Chondrocyte (in vitro differentiated cells): ENCODE measurements around the gene MAN2C1. TPM values are rescaled to one million over a fixed set of nuclear protein-coding genes. Genes with fewer than 3 reads are reported as not detected.
"Not testable (repeated sequence)": the region's sequence is repeated elsewhere in the genome, so short reads cannot be mapped to it uniquely, and the experiment has no call there.

Experiments used
- DNase-seq: peaks from one replicate; pipeline ENCODE4 v3.0.0; 2021; ENCODE audit warnings: mixed read lengths, low spot score
- H3K27ac Mint-ChIP-seq: one replicate; pipeline ENCODE4 v1.8.0; 2021; ENCODE audit warnings: mild to moderate bottlenecking, moderate library complexity, mixed read lengths; ENCODE audit not compliant: unreplicated experiment
- H3K27me3 Mint-ChIP-seq: 2 replicates; pipeline ENCODE4 v1.8.0; 2021; ENCODE audit warnings: low read depth, mixed read lengths
- H3K36me3 Mint-ChIP-seq: 2 replicates; pipeline ENCODE4 v1.8.0; 2021; ENCODE audit warnings: low read depth, mixed read lengths
- H3K4me1 Mint-ChIP-seq: 2 replicates; pipeline ENCODE4 v1.8.0; 2021; ENCODE audit warnings: low read depth, mild to moderate bottlenecking, mixed read lengths
- H3K4me3 Mint-ChIP-seq: one replicate; pipeline ENCODE4 v1.8.0; 2021; ENCODE audit warnings: mild to moderate bottlenecking, moderate library complexity, mixed read lengths; ENCODE audit not compliant: unreplicated experiment
- H3K9me3 Mint-ChIP-seq: 2 replicates; pipeline ENCODE4 v1.8.0; 2021; ENCODE audit warnings: low read depth, mixed read lengths
- total RNA-seq: library from RNA; stranded (reverse); gene quantifications from 3 replicates; pipeline ENCODE4 v1.2.1, GENCODE V29; 2021
- TF ChIP-seq, protein P1 (sequence below): fragments of 200-600 bp; sonication (generic); IDR thresholded peaks from 2 replicates; pipeline ENCODE4 v1.5.0; 2021; ENCODE audit warnings: antibody characterized with exemption, mild to moderate bottlenecking, moderate library complexity

The MAN2C1 gene
- total RNA-seq, 1 donor from 2014 or later, result 109 TPM

DNA sequence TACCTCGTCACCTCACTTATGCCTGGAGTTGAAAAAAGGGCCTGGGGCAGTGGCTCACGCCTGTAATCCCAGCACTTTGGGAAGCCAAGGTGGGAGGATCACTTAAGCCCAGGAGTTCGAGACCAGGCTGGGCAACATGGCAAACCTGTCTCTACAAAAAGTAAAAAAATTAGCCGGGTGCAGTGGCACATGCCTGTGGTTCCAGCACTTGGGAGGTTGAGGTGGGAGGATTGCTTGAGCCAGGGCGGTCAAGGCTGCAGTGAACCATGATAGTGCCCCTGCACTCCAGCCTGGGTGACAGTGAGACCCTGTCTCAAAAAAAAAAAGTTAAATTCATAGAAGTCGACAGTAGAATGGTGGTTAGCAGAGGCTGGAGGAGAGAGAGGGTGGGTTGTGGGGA is 26.2 kb downstream of the MAN2C1 start:
- Mint-ChIP-seq H3K27me3 (no peaks in the 10 kb centered on the region), H3K4me1 (peaks cover 10% of the 10 kb centered on the region), H3K4me3 (no peak overlapping the region), H3K27ac (no peak overlapping the region), H3K36me3 (peaks cover 5% of the 10 kb centered on the region), H3K9me3 (no peaks in the 10 kb centered on the region)
- TF ChIP-seq, protein P1, sequence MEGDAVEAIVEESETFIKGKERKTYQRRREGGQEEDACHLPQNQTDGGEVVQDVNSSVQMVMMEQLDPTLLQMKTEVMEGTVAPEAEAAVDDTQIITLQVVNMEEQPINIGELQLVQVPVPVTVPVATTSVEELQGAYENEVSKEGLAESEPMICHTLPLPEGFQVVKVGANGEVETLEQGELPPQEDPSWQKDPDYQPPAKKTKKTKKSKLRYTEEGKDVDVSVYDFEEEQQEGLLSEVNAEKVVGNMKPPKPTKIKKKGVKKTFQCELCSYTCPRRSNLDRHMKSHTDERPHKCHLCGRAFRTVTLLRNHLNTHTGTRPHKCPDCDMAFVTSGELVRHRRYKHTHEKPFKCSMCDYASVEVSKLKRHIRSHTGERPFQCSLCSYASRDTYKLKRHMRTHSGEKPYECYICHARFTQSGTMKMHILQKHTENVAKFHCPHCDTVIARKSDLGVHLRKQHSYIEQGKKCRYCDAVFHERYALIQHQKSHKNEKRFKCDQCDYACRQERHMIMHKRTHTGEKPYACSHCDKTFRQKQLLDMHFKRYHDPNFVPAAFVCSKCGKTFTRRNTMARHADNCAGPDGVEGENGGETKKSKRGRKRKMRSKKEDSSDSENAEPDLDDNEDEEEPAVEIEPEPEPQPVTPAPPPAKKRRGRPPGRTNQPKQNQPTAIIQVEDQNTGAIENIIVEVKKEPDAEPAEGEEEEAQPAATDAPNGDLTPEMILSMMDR, result no peak
- no peak for DNase-seq

DNA sequence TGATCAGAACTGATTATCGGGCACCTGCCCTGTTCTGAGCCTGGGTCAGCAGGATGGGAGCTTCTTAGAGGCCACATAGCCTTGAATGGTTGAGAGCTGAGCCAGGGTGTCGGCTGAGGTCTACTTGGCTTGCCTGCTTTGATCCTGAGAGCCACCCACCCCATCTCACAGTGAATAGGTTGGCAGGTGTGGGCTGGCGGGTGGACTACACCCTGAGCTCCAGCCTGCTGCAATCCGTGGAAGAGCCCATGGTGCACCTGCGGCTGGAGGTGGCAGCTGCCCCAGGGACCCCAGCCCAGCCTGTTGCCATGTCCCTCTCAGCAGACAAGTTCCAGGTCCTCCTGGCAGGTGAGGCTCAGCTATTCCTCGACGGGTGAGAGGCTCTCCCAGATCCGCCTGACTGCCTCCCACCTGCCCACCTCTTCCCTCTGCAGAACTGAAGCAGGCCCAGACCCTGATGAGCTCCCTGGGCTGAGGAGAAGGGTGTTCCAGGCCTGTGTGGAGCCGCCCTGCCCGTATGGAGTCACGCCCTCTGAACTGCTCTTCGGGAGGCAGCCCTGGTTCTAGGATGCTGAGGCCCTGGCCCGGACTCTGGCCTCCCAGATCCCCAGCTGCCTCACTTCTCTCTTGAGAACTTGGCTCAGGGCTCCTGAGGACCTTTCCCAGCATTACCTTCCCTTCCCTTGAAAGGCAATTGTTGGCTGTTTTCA is 28.7 kb downstream of the MAN2C1 start:
- no peaks in the 10 kb centered on the region for H3K27me3 Mint-ChIP-seq

DNA sequence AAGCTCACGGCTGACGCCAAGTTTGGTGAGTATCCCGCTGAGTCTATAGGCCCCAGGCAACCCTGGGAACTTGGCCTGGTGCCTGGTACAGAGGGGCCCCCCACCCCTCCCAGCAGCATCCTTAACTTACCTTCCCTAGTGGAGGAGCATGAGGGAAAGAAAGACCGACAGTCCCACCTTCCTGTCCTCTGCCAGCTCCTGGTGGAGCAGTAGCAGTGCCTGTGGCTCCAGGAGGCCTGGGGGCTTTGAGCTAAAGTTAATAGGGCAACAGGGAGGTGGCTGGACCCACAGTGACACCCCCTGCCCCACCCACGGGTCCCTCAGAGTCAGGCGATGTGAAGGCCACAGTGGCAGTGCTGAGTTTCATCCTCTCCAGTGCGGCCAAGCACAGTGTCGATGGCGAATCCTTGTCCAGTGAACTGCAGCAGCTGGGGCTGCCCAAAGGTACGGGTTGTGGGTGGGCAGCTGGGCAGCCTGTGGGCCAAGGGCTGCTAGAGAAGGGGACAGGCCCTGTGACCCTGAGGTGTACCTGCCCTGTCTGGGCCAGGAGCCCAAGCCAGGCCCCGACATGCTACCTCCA is 29.7 kb downstream of the MAN2C1 start:
- TF ChIP-seq, protein P1, result no peak
- no peaks in the 10 kb centered on the region for H3K27me3 Mint-ChIP-seq
- no peak for DNase-seq

More for the DNA sequence above, 28.7 kb downstream of the MAN2C1 start:
- TF ChIP-seq, protein P1, result no peak
- DNase-seq, result no peak
- no peaks in the 10 kb centered on the region for H3K9me3 Mint-ChIP-seq
- H3K36me3 Mint-ChIP-seq, result peaks cover 5% of the 10 kb centered on the region
- H3K4me1 Mint-ChIP-seq, result peaks cover 24% of the 10 kb centered on the region
- H3K4me3 Mint-ChIP-seq, result no peak overlapping the region
- H3K27ac Mint-ChIP-seq, result no peak overlapping the region

DNA sequence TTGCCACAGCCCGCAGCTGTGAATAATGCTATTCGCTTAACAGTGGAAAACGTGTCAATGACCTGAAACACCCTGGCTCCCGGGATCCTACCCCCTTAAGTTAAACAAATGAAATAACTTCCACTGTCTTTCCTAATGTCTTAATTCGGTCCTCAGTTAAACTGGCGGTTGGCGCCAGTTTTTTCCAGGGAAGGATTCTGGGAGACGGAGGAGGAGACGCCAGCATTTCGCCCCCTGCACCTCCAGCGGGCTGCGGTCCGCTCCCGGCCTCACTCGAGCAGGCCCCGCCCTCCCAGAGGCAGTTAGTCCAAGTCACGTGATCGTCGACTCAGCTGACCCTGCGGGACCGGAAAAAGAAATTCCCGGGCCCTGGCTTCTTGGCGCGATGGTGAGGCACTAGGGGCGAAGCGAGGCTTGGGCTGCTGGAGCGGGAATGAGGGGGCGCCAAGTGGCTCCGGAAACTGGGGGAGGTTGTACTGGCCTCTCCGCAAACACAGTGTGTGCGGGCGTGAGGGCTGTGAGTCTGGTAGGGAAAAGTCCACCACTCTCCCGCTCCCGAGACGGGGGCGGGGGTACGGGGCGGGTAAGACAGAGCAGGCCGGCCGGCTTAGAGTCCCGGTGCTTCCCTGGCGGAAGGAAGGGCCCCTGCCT is 32.6 kb downstream of the MAN2C1 start, which contains the start of gene COMMD4:
Gene COMMD4 (plus strand): TSS at position 359 of the 651 bp plus-strand sequence. CDS start 27 bp downstream, at position 386.
- H3K36me3 Mint-ChIP-seq, result peaks cover 4% of the 10 kb centered on the region
- peak within 1 kb of the TSS; percentile 97 for H3K27ac Mint-ChIP-seq
- no peaks in the 10 kb centered on the region for H3K27me3 Mint-ChIP-seq
- no peaks in the 10 kb centered on the region for H3K9me3 Mint-ChIP-seq
- H3K4me1 Mint-ChIP-seq, result peaks cover 24% of the 10 kb centered on the region
- TF ChIP-seq, protein P1, result no peak
- H3K4me3 Mint-ChIP-seq, result peak within 1 kb of the TSS; percentile 99
- no peak for DNase-seq

More for the DNA sequence above, 29.7 kb downstream of the MAN2C1 start:
- Mint-ChIP-seq H3K36me3 (peaks cover 5% of the 10 kb centered on the region), H3K27ac (no peak overlapping the region), H3K9me3 (no peaks in the 10 kb centered on the region), H3K4me3 (no peak overlapping the region), H3K4me1 (peaks cover 24% of the 10 kb centered on the region)

DNA sequence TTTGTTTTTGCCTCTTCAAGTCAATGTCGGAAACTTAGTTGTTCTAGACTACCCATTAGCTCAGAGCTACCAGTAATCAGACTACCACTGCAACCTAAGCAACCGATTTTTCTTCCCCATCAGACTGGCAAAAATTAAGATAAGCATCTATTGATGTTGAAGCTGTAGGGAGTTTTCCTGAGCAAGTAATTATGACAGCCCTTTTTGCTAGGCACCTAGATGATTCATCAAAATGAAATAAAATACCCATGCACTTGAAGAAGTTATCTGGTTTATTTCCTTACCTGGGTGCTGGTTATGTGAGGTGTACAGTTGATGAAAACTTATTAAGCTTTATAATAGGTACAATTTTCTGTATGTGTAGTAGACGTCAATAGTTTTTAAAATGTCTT is 33.1 kb downstream of the MAN2C1 start:
- no peaks in the 10 kb centered on the region for H3K9me3 Mint-ChIP-seq
- peak overlapping the region; percentile 99 for H3K4me3 Mint-ChIP-seq
- H3K4me1 Mint-ChIP-seq, result peaks cover 24% of the 10 kb centered on the region
- no peak for DNase-seq
- peaks cover 4% of the 10 kb centered on the region for H3K36me3 Mint-ChIP-seq
- peak overlapping the region; percentile 97 for H3K27ac Mint-ChIP-seq
- TF ChIP-seq, protein P1, result no peak
- no peaks in the 10 kb centered on the region for H3K27me3 Mint-ChIP-seq

DNA sequence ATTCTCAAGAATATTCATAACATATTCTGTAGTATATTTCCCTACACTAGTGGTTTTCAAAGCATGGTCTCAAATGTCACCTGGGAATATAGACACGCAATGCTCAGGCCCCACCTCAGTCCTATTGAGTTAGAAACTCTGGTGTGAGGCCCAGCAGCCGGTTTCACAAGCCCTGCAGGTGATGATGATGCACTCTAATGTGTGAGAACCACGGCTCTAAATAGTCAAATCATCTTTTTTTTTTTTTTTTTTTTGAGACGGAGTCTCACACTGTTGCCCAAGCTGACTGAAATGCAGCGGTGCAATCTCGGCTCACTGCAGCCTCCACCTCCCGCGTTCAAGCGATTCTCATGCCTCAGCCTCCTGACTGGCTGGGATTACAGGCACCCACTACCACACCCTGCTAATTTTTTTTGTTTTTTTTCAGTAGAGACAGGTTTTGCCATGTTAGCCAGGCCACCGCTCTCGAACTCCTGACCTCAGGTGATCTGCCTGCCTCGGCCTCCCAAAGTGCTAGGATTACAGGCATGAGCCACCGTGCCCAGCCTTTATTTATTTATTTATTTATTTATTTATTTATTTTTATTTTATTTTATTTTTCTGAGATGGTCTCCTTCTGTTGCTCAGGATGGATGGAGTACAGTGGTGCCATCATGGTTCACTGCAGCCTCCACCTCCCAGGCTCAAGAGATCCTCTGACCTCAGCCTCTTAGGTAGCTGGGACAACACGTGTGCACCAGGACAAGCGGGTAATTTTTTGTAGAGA is 34.6 kb downstream of the MAN2C1 start:
- peak; percentile 2 for DNase-seq
- peaks cover 24% of the 10 kb centered on the region for H3K4me1 Mint-ChIP-seq
- not testable (repeated sequence) for H3K27me3 Mint-ChIP-seq, H3K36me3 Mint-ChIP-seq, H3K9me3 Mint-ChIP-seq, H3K27ac Mint-ChIP-seq, H3K4me3 Mint-ChIP-seq

DNA sequence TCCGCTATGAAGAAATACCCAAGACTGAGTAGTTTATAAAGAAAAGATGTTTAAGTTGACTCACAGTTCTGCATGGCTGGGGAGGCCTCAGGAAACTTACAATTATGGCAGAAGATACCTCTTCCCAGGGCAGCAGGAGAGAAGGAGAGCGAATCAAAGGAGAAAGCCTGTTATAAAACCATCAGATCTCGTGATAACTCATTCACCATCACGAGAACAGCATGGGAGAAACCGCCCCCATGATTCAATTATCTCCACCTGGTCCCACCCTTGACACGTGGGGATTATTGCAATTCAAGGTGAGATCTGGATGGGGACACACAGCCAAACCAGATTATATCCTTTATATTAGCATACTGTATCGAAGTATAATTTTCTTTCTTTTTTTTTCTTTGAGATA is 36.3 kb downstream of the MAN2C1 start:
- H3K27me3 Mint-ChIP-seq, DNase-seq, H3K9me3 Mint-ChIP-seq, H3K36me3 Mint-ChIP-seq, H3K4me3 Mint-ChIP-seq, H3K27ac Mint-ChIP-seq: not testable (repeated sequence)
- peaks cover 19% of the 10 kb centered on the region for H3K4me1 Mint-ChIP-seq
